Ascending aorta (tissue), 2 donors: Measurements from ENCODE around the gene CATSPERE. TPM values are rescaled to one million over a fixed set of nuclear protein-coding genes. Genes with fewer than 3 reads are reported as not detected.
"Not testable (repeated sequence)": the region's sequence is repeated elsewhere in the genome, so short reads cannot be mapped to it uniquely, and the experiment has no call there.

Experiments
- DNase-seq, 2 donors: peaks; one replicate each; pipeline ENCODE4 v3.0.0-alpha.2; 2019; ENCODE audit warnings: low spot score in 2 of 2
- H3K27ac ChIP-seq, 2 donors: fragments of 200-600 bp; sonication (generic); one replicate each; pipeline ENCODE4 v1.5.1; 2016 to 2017; ENCODE audit warnings: mild to moderate bottlenecking in 1 of 2
- H3K27me3 ChIP-seq: fragments of 200-600 bp; sonication (generic); one replicate; pipeline ENCODE4 v1.5.1; 2017
- H3K36me3 ChIP-seq, 2 donors: fragments of 200-600 bp; sonication (generic); one replicate each; pipeline ENCODE4 v1.5.1; 2016
- H3K4me1 ChIP-seq, 2 donors: fragments of 200-600 bp; sonication (generic); one replicate each; pipeline ENCODE4 v1.5.1; 2016 to 2017; ENCODE audit warnings: mild to moderate bottlenecking in 1 of 2
- H3K4me3 ChIP-seq, 2 donors: fragments of 200-600 bp; sonication (generic); one replicate each; pipeline ENCODE4 v1.5.1; 2016 to 2017; ENCODE audit warnings: mild to moderate bottlenecking in 1 of 2
- H3K9me3 ChIP-seq, 2 donors: fragments of 200-600 bp; sonication (generic); one replicate each; pipeline ENCODE4 v1.5.1; 2016
- CTCF ChIP-seq, 3 experiments: fragments of 200-600 bp in 2 of 3; fragments of 450-650 bp in 1 of 3; sonication (generic) in 2 of 3; IDR thresholded peaks; one replicate each; pipeline ENCODE4 v1.5.1; 2016 to 2019; ENCODE audit warnings: antibody characterized with exemption in 3 of 3, mild to moderate bottlenecking in 1 of 3, moderate library complexity in 1 of 3
- intact Hi-C: fragments of 100-400 bp; cut with DNase I; formaldehyde crosslinking; loops from one replicate; pipeline ENCODE4 v1.15.1; 2023
- total RNA-seq: library from RNA; depleted of rRNA; stranded (reverse); fragments of >200 nt; gene quantifications from one replicate; pipeline ENCODE4 v1.1.0, GENCODE V29; 2016

Gene CATSPERE
- total RNA-seq, 1 donor from 2014 or later: not detected

GRCh38 chr1:244552336-244552735 is 91.3 kb downstream of the CATSPERE start:
- Histone ChIP-seq H3K9me3 (peaks cover 3 to 32% of the 10 kb centered on the region in 2 donors), H3K4me1 (no peaks in the 10 kb centered on the region), H3K27me3 (no peaks in the 10 kb centered on the region), H3K36me3 (no peaks in the 10 kb centered on the region), H3K27ac (no peak overlapping the region), H3K4me3 (no peak overlapping the region)
- intact Hi-C loops: no loop called here
- DNase-seq: no peak
- TF ChIP-seq CTCF (IDR thresholded peaks at IDR 0.05): no peak

- no peaks in the 10 kb centered on the region for H3K4me1 ChIP-seq
These were observed 95.2 kb downstream of the CATSPERE start for GRCh38 chr1:244556263-244556662.

GRCh38 chr1:244557565-244557964 is 96.5 kb downstream of the CATSPERE start:
- no peak for DNase-seq
- TF ChIP-seq CTCF (IDR thresholded peaks at IDR 0.05): no peak
- Histone ChIP-seq H3K27me3 (no peaks in the 10 kb centered on the region), H3K9me3 (peaks cover 3 to 25% of the 10 kb centered on the region in 2 donors), H3K4me3 (no peak overlapping the region), H3K27ac (no peak overlapping the region), H3K36me3 (no peaks in the 10 kb centered on the region), H3K4me1 (no peaks in the 10 kb centered on the region)
- intact Hi-C loops: no loop called here

More at GRCh38 chr1:244556263-244556662, 95.2 kb downstream of the CATSPERE start:
- Histone ChIP-seq H3K36me3 (no peaks in the 10 kb centered on the region), H3K9me3 (peaks cover 3 to 25% of the 10 kb centered on the region in 2 donors), H3K27ac (no peak overlapping the region), H3K4me3 (no peak overlapping the region), H3K27me3 (no peaks in the 10 kb centered on the region)
- no peak for DNase-seq
- intact Hi-C loops: no loop called here
- TF ChIP-seq CTCF (IDR thresholded peaks at IDR 0.05): no peak

GRCh38 chr1:244559561-244559960 is 98.5 kb downstream of the CATSPERE start:
- H3K27ac ChIP-seq: no peak overlapping the region
- intact Hi-C loops: no loop called here
- no peaks in the 10 kb centered on the region for H3K36me3 ChIP-seq
- no peaks in the 10 kb centered on the region for H3K27me3 ChIP-seq
- no peaks in the 10 kb centered on the region for H3K4me1 ChIP-seq
- no peak for TF ChIP-seq CTCF (IDR thresholded peaks at IDR 0.05)
- peaks cover 3 to 25% of the 10 kb centered on the region in 2 donors for H3K9me3 ChIP-seq
- H3K4me3 ChIP-seq: no peak overlapping the region
- DNase-seq: no peak

- H3K27me3 ChIP-seq, H3K4me3 ChIP-seq, intact Hi-C loops, H3K4me1 ChIP-seq, H3K9me3 ChIP-seq, DNase-seq, H3K27ac ChIP-seq, H3K36me3 ChIP-seq: not testable (repeated sequence)
These were observed 101.8 kb downstream of the CATSPERE start for GRCh38 chr1:244562877-244563276.

GRCh38 chr1:244573768-244574167 is 112.7 kb downstream of the CATSPERE start:
- Histone ChIP-seq H3K9me3 (peaks cover 46 to 48% of the 10 kb centered on the region in 2 donors), H3K4me3 (no peak overlapping the region), H3K4me1 (no peaks in the 10 kb centered on the region), H3K36me3 (no peaks in the 10 kb centered on the region), H3K27ac (no peak overlapping the region), H3K27me3 (no peaks in the 10 kb centered on the region)
- DNase-seq: no peak
- no peak for TF ChIP-seq CTCF (IDR thresholded peaks at IDR 0.05)
- intact Hi-C loops: no loop called here
